ENCODE results near the gene LDLRAD4. TPM values are rescaled to one million over a fixed set of nuclear protein-coding genes. Genes with fewer than 3 reads are reported as not detected.

The LDLRAD4 gene
- total RNA-seq, 1 experiment from 2014 or later, result 1.7 TPM

- no peak for DNase-seq (ENCODE audit: low spot score)
Observed at GRCh38 chr18:13427354-13427753, 208.8 kb downstream of the LDLRAD4 start.

- DNase-seq (ENCODE audit: low spot score), result no peak
Observed at GRCh38 chr18:13428319-13428718, 209.8 kb downstream of the LDLRAD4 start.

GRCh38 chr18:13429016-13429415, 210.5 kb downstream of the LDLRAD4 start:
- no peak for DNase-seq (ENCODE audit: low spot score)

- no peak for DNase-seq (ENCODE audit: low spot score)
Observed at GRCh38 chr18:13429884-13430510, 211.4 kb downstream of the LDLRAD4 start.

GRCh38 chr18:13430663-13431062, 212.1 kb downstream of the LDLRAD4 start:
- DNase-seq (ENCODE audit: low spot score), result no peak

GRCh38 chr18:13431886-13432285, 213.3 kb downstream of the LDLRAD4 start:
- no peak for DNase-seq (ENCODE audit: low spot score)

GRCh38 chr18:13433125-13433524, 214.6 kb downstream of the LDLRAD4 start:
- DNase-seq (ENCODE audit: low spot score), result no peak

GRCh38 chr18:13433685-13434084, 215.1 kb downstream of the LDLRAD4 start:
- DNase-seq (ENCODE audit: low spot score), result no peak

GRCh38 chr18:13434854-13435253, 216.3 kb downstream of the LDLRAD4 start:
- DNase-seq (ENCODE audit: low spot score), result no peak

DNA sequence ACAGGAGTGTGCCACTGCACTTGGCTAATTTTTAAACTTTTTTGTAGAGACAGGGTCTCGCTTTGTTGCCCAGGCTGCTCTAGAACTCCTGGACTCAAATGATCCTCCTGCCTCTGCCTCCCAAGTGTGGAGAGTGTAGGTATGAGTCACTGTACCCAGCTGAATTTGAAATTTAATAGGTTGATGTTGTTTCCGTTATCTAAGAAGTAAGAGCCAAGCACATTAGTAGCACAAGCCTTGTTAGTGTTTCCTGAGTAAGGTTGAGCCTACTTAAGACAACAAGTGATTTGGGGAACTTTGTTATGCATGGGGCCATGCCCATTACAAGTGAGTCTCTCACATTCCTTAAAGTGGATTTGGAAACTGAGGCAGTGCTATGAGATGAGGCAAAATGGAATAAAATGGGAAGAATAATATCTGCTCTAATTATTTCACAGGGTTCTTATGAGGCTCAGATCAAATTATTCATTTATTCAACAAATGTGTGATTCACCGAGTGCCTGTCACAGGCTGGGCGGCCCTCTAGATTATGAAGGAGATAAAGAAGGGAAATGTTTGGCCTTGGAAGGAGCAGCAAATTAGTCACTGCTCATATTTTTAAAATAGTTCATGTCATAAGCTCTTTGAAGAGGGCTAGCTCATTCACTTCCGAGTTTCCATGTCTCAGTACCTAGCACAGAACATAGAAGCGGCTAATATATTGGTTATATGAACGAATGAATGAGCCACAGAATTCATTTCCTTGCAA, 217.2 kb downstream of the LDLRAD4 start:
- DNase-seq (ENCODE audit: low spot score), result no peak

DNA sequence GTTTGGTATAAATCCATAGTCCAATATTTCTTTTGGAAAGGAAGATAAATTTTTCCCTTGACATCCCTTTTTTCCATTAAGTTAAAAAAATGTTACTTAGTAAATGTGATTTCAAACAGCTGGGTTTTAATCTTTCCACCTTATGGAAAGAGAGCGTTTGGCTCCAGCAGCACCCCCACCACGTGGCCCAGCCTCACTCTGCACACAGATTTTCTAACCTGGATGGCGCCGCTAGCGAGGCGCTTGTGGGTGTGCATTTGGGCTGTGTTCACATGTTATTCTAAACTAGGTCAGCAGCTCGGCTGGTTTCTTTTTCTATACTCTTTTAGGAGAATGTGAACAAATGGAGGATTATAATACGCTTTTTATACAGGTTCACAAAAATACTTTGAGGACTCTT, 218.0 kb downstream of the LDLRAD4 start:
- DNase-seq (ENCODE audit: low spot score), result no peak

- DNase-seq (ENCODE audit: low spot score), result no peak
Observed at GRCh38 chr18:13437034-13437433, 218.5 kb downstream of the LDLRAD4 start.

GRCh38 chr18:13437796-13438506, 219.4 kb downstream of the LDLRAD4 start:
- no peak for DNase-seq (ENCODE audit: low spot score)

DNA sequence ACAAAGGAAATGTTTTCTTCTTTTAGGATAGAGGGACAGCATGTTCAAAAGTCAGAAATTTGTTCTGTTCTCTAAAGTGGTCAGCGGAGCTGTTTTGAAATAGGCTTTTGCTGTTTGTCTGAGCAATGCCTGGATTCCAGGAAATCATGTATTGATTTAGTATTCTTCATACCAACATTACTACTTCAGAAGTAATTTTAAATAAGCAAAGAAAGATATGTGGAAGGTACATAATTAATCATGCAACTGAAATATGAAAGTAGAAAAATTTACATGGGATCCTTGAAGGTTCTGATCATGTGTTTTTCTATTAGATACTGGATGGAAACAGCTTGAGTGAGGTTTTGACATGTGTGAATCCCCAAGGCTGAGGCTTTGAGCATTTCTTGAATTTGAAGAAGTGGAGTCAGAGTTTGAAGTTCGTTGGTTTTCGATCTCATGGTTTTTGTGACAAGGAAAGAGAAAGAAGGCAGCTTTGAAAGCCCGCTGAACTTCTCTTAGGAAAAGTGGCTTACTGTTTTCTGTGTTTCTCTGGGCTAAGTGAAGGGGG, 220.0 kb downstream of the LDLRAD4 start:
- no peak for DNase-seq (ENCODE audit: low spot score)

DNA sequence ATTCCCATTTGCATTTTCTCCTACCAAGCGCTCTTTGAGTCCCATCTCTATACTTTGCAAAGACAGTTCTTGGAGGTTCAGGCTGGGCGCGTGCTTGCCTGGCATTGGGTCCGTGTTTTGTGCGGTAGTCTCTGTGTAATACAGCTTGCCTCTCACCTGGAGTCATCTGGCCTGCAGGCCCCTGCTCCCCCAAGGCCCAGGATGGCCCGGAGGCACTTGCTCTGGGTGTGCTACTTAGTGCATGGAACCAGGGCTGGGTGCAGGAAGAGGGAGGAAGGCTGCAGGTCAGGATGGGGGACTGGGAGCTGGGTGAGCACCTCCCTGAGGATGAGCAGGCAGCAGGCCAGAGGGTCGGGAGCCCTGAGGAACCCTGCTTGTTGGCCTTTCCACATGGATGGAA, 220.9 kb downstream of the LDLRAD4 start:
- no peak for DNase-seq (ENCODE audit: low spot score)

- no peak for DNase-seq (ENCODE audit: low spot score)
Observed at GRCh38 chr18:13440277-13441248, 222.0 kb downstream of the LDLRAD4 start.

DNA sequence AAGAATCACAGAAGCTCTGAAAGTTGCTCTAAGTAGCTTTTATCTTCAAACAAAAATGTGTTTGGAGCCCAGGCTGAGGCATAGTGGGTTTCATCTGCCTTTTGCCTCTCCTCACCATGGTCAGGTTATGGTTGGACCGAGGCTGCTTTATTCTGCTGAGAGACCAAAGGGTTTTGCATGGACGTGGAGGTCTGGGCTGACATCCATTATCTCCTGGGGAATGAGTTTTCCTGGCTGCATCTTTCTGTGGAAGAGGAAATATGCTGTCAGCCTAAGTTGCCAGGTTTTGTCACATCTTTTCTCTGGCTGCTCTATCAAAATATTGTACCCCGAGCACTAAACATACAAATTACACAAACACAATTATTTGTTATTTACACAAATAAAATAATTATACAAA, 223.2 kb downstream of the LDLRAD4 start:
- no peak for DNase-seq (ENCODE audit: low spot score)

DNA sequence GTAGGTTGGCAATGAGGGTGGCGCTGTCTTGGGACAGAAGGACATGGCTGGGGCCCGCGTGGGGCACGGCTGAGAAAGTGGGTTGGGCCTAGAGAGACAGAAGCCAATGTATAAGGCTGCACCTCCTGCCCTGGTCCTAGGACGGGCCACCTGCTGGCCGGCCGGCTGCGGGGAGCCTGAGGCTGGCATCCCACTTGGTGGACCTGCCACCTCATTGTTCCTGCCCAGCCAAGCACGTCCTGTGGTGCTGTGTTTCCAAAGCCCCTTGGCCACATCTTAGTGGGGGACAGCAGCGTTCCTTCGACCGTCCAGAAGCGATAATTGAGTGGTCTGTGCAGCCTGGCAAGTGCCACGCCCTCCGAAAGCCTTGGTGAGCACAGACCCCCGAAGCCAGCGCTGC, 223.9 kb downstream of the LDLRAD4 start:
- DNase-seq (ENCODE audit: low spot score), result no peak

GRCh38 chr18:13443552-13443951, 225.0 kb downstream of the LDLRAD4 start:
- DNase-seq (ENCODE audit: low spot score), result no peak

- no peak for DNase-seq (ENCODE audit: low spot score)
Observed at GRCh38 chr18:13444430-13445240, 226.1 kb downstream of the LDLRAD4 start.
